Stimulated activated CD4-positive, alpha-beta T cell treated with anti-CD3 and anti-CD28 coated beads, Interleukin-15, amount 100 ng/mL, for 24 hours (primary cell): ENCODE data around the gene OR5AU1.

Source experiments
- DNase-seq: peaks from one replicate; pipeline ENCODE4 v3.0.0-alpha.2; 2020

The OR5AU1 gene

DNA sequence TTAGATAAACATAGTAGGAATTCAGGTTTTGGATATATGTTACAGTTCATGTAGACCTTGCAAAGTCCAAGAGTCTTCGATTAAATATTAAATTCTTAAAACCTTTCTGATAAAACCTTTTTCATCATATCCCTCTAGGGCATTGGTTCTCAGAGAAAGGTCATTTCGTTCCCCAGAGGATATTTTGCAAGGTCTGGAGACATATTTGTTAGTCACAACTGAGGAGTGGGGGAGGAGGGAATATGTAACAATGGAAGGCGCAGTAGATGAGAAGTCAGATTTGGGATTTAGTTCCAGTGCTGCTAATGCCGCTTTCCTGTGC, 49.7 kb downstream of the OR5AU1 start:
- no peak for DNase-seq

DNA sequence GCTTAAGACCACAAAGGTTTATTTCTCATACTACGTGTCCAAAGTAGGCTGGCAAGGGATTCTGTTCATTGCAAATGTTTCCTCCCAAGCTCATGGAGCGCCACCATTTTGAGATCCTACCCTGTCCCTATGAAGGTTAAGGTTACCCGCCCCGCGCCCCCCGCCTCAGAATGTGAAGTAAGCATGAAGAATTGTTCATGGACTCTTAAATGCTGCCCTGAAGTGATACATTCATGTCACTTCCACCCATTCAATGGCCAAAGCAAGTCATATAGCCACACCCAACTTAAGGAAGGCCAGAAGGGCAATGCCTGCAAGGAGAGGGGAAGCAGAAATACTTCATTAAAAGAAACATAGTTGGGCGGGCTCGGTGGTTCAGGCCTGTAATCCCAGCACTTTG, 50.8 kb downstream of the OR5AU1 start:
- no peak for DNase-seq
